Osteoblast (primary cell): ENCODE measurements around the gene INTU. TPM values are rescaled to one million over a fixed set of nuclear protein-coding genes. Genes with fewer than 3 reads are reported as not detected.

Experiments used
- DNase-seq: peaks from one replicate; pipeline ENCODE4 v3.0.0; 2011; ENCODE audit warnings: low spot score, mixed read lengths; ENCODE audit not compliant: insufficient read length; ENCODE audit errors: missing footprints
- H2AFZ ChIP-seq: 2 replicates; pipeline ENCODE4 v1.6.0; 2011; ENCODE audit warnings: mild to moderate bottlenecking, low read length
- H3K27ac ChIP-seq: 2 replicates; pipeline ENCODE4 v1.5.1; 2011; ENCODE audit warnings: mild to moderate bottlenecking, low read depth, low read length, moderate library complexity
- H3K27me3 ChIP-seq: 2 replicates; pipeline ENCODE4 v1.6.0; 2012; ENCODE audit warnings: mild to moderate bottlenecking, control low read depth, inconsistent platforms, low read length, moderate library complexity; ENCODE audit not compliant: insufficient read depth
- H3K36me3 ChIP-seq: 2 replicates; pipeline ENCODE4 v1.5.1; 2011; ENCODE audit warnings: mild to moderate bottlenecking, low read length, control low read depth, moderate library complexity; ENCODE audit not compliant: insufficient read depth
- H3K4me1 ChIP-seq: 2 replicates; pipeline ENCODE4 v1.5.1; 2011; ENCODE audit warnings: mild to moderate bottlenecking, low read length, control low read depth, moderate library complexity; ENCODE audit not compliant: insufficient read depth
- H3K4me2 ChIP-seq: 2 replicates; pipeline ENCODE4 v1.6.0; 2011; ENCODE audit warnings: mild to moderate bottlenecking, low read length; ENCODE audit not compliant: insufficient read depth
- H3K4me3 ChIP-seq: fragments of 200-600 bp; sonication (generic); 3 replicates; pipeline ENCODE4 v1.5.1; 2012; ENCODE audit warnings: mild to moderate bottlenecking, low read length, inconsistent platforms; ENCODE audit not compliant: insufficient read depth
- H3K79me2 ChIP-seq: 2 replicates; pipeline ENCODE4 v1.6.0; 2012; ENCODE audit warnings: mild to moderate bottlenecking, low read length, control low read depth, inconsistent platforms; ENCODE audit not compliant: insufficient read depth
- H3K9me3 ChIP-seq: 2 replicates; pipeline ENCODE4 v1.5.1; 2011; ENCODE audit warnings: low read depth, low read length, control low read depth
- H4K20me1 ChIP-seq: 2 replicates; pipeline ENCODE4 v1.6.0; 2012; ENCODE audit warnings: mild to moderate bottlenecking, low read length, control low read depth; ENCODE audit not compliant: insufficient read depth
- total RNA-seq: library from RNA; depleted of rRNA; stranded (reverse); fragments of >200 nt; gene quantifications from 2 replicates; pipeline ENCODE4 v1.2.3, GENCODE V29; 2012
- TF ChIP-seq, protein P1 (sequence below): IDR thresholded peaks from 2 replicates; pipeline ENCODE4 v1.5.1; 2011; ENCODE audit warnings: mild to moderate bottlenecking, low read depth, low read length, moderate library complexity; ENCODE audit errors: extremely low read depth

The INTU gene
- total RNA-seq, 1 donor = 7.6 TPM

DNA sequence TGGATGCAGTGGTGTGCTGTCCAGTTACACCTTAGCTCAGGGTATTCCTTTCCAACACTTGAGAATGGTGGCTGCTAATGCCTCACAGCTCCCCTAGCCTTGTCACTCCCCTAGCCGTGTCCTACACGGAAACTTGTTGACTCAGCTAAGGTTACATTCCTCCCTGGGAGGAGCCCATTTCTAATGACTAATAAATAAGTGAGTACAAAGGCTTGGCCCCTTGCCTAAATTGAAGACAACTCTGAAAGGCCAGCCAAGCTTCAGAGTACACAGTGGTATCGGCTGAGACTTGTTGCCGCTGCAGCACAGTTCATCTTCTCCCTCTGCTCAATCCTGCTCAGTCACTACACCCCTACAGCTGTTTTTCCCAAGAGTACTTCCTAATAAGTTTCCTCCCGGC is 76.2 kb downstream of the INTU start:
- Histone ChIP-seq H3K36me3 (no peaks in the 10 kb centered on the region), H2AFZ (no peak overlapping the region)

DNA sequence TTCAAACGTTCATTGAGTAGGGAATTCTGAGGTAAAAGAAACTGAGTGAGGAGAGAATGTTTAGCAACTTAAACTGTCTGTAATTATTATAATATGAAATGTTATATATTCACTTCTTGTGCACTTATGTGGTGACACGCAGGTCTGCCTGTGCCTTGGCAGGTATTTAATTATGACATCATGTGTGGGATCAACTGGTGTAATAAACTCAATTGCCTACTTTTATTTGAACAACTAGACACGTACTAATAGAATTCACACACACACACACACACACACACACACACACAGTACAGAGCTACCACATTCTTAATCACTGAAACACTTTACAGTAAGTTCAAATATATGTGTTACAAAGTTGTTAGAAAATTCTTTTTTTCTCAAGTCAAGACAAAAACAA is 76.7 kb downstream of the INTU start:
- TF ChIP-seq, protein P1, sequence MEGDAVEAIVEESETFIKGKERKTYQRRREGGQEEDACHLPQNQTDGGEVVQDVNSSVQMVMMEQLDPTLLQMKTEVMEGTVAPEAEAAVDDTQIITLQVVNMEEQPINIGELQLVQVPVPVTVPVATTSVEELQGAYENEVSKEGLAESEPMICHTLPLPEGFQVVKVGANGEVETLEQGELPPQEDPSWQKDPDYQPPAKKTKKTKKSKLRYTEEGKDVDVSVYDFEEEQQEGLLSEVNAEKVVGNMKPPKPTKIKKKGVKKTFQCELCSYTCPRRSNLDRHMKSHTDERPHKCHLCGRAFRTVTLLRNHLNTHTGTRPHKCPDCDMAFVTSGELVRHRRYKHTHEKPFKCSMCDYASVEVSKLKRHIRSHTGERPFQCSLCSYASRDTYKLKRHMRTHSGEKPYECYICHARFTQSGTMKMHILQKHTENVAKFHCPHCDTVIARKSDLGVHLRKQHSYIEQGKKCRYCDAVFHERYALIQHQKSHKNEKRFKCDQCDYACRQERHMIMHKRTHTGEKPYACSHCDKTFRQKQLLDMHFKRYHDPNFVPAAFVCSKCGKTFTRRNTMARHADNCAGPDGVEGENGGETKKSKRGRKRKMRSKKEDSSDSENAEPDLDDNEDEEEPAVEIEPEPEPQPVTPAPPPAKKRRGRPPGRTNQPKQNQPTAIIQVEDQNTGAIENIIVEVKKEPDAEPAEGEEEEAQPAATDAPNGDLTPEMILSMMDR = no peak
- Histone ChIP-seq H3K4me1 (peaks cover 3% of the 10 kb centered on the region), H3K4me2 (no peak overlapping the region), H3K4me3 (no peak overlapping the region), H3K79me2 (no peaks in the 10 kb centered on the region), H3K27ac (no peak overlapping the region), H3K36me3 (no peaks in the 10 kb centered on the region), H4K20me1 (no peaks in the 10 kb centered on the region), H3K9me3 (no peaks in the 10 kb centered on the region), H2AFZ (no peak overlapping the region), H3K27me3 (no peaks in the 10 kb centered on the region)
- DNase-seq = no peak

More for the DNA sequence above, 76.2 kb downstream of the INTU start:
- Histone ChIP-seq H3K4me3 (no peak overlapping the region), H3K9me3 (no peaks in the 10 kb centered on the region), H3K79me2 (no peaks in the 10 kb centered on the region), H4K20me1 (no peaks in the 10 kb centered on the region), H3K27me3 (no peaks in the 10 kb centered on the region), H3K4me1 (peaks cover 3% of the 10 kb centered on the region), H3K27ac (no peak overlapping the region), H3K4me2 (no peak overlapping the region)
- DNase-seq = no peak
- TF ChIP-seq, protein P1 = no peak

DNA sequence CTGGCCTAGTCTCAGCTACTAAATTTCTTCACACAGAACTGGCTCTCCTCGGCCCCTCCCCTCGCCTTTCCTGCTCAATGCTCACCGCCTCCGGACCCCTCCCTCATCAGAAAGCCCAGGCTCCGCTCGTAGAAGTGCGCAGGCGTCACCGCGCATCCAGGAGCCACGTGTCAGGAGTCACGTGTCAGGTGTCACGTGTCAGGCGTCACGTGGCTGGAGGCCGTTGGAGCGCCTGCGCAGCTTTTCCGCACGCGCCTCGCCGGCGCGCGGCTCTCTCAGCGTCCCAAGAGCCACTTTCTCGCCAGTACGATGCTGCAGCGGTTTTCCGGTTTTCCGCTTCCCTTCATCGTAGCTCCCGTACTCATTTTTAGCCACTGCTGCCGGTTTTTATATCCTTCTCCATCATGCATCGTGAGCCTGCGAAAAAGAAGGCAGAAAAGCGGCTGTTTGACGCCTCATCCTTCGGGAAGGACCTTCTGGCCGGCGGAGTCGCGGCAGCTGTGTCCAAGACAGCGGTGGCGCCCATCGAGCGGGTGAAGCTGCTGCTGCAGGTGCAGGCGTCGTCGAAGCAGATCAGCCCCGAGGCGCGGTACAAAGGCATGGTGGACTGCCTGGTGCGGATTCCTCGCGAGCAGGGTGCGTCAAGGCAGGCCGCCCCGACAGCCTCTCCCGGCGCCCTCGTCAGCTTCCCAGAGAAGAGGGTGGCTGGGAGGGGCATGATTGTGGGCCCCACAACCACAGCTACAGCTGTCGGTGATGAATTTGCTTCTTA is 97.6 kb downstream of the INTU start, which contains the start of gene SLC25A31:
TSS of gene SLC25A31 (plus strand) at position 259 of the 772 bp plus-strand sequence. CDS start at position 405, 146 bp downstream.
- Histone ChIP-seq H3K79me2 (no peaks in the 10 kb centered on the region), H4K20me1 (no peaks in the 10 kb centered on the region), H3K4me3 (no peak within 1 kb of the TSS), H2AFZ (no peak within 1 kb of the TSS), H3K36me3 (no peaks in the 10 kb centered on the region), H3K4me1 (no peaks in the 10 kb centered on the region), H3K4me2 (no peak within 1 kb of the TSS), H3K9me3 (no peaks in the 10 kb centered on the region), H3K27me3 (no peaks in the 10 kb centered on the region), H3K27ac (no peak within 1 kb of the TSS)
- peak; percentile 65 for DNase-seq
- TF ChIP-seq, protein P1 = no peak

DNA sequence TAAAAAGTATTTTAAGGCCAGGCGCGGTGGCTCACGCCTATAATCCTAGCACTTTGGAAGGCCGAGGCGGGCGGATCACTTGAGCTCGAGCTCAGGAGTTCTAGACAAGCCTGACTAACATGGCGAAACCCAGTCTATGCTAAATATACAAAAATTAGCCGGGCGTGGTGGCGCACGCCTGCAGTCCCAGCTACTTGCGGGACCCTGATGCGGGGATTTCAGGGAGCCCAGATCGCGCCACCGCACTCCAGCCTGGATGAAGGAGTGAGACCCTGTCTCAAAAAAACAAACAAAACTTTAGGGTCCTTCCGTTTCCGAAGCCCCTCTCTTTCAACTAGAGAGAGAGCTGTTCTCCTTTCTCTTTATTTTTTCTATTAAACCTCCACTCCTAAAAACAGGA is 98.6 kb downstream of the INTU start:
- Histone ChIP-seq H4K20me1 (no peaks in the 10 kb centered on the region), H3K4me3 (no peak overlapping the region), H3K4me1 (no peaks in the 10 kb centered on the region), H3K4me2 (no peak overlapping the region), H3K9me3 (no peaks in the 10 kb centered on the region), H3K27me3 (no peaks in the 10 kb centered on the region), H2AFZ (no peak overlapping the region), H3K79me2 (no peaks in the 10 kb centered on the region), H3K27ac (no peak overlapping the region), H3K36me3 (no peaks in the 10 kb centered on the region)
- no peak for DNase-seq
- TF ChIP-seq, protein P1 = no peak
